ENCODE results near the gene TXN. TPM values are rescaled to one million over a fixed set of nuclear protein-coding genes. Genes with fewer than 3 reads are reported as not detected.

The TXN gene
- total and polyA plus RNA-seq, 9 donors, result 84.4 to 176 (median 117) TPM

DNA sequence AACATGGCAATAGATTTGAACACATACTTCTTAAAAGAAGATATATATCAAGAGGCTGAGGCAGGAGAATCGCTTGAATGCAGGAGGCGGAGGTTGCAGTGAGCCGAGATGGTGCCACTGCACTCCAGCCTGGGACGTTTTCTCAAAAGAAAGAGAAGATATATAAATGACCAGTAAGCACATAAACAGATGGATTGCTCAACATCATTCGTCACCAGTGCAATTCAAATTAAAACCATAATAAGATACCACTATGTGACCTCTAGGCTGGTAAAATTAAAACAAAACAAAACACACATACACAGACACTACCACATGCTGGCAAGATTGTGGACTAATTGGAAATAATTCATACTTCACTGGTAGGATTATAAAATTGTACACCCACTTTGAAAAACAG lies 5.3 kb upstream of the TXN start:
- no peak for DNase-seq
- Histone ChIP-seq H3K27me3 (no peaks in the 10 kb centered on the region), H3K4me3 (no peak overlapping the region), H3K4me1 (ENCODE audit: insufficient read depth) (no peaks in the 10 kb centered on the region), H3K36me3 (no peaks in the 10 kb centered on the region), H3K9me3 (no peaks in the 10 kb centered on the region), H3K27ac (no peak overlapping the region)
- WGBS, 3 donors, result 56 to 68% (median 62%) methylated on average over 5 of the region's 5 CpGs
- intact Hi-C loops (cut with DNase I), result no loop called here
- no peak for TF ChIP-seq EP300 (IDR thresholded peaks at IDR 0.05)
- TF ChIP-seq, protein P1, sequence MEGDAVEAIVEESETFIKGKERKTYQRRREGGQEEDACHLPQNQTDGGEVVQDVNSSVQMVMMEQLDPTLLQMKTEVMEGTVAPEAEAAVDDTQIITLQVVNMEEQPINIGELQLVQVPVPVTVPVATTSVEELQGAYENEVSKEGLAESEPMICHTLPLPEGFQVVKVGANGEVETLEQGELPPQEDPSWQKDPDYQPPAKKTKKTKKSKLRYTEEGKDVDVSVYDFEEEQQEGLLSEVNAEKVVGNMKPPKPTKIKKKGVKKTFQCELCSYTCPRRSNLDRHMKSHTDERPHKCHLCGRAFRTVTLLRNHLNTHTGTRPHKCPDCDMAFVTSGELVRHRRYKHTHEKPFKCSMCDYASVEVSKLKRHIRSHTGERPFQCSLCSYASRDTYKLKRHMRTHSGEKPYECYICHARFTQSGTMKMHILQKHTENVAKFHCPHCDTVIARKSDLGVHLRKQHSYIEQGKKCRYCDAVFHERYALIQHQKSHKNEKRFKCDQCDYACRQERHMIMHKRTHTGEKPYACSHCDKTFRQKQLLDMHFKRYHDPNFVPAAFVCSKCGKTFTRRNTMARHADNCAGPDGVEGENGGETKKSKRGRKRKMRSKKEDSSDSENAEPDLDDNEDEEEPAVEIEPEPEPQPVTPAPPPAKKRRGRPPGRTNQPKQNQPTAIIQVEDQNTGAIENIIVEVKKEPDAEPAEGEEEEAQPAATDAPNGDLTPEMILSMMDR (IDR thresholded peaks at IDR 0.05), result no peak
- no peak for TF ChIP-seq POLR2A (IDR thresholded peaks at IDR 0.05)

DNA sequence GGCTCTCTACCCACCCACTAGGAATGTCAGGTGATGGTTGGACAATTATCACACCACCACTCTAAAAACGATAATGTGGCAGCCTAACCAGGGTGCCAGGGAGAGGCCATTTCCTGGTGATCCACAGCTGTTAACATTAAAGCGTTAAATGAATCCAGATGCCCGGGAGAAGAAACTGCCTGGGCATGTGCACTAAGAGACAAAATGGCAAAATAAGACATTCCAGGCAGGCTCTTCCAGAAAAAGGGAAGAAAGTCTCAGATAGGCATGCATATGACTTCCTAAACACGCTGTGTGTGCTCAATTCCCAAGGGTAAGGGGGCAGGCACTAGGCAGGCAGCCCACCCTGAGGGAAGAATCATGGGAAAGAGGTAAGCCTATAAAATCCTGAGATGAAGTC lies 4.6 kb upstream of the TXN start:
- H3K27me3 ChIP-seq, result no peaks in the 10 kb centered on the region
- intact Hi-C loops (cut with DNase I), result no loop called here
- TF ChIP-seq, protein P1 (IDR thresholded peaks at IDR 0.05), result no peak
- TF ChIP-seq EP300 (IDR thresholded peaks at IDR 0.05) (no peak), POLR2A (IDR thresholded peaks at IDR 0.05) (no peak)
- no peaks in the 10 kb centered on the region for H3K4me1 ChIP-seq (ENCODE audit: insufficient read depth)
- no peaks in the 10 kb centered on the region for H3K9me3 ChIP-seq
- no peaks in the 10 kb centered on the region for H3K36me3 ChIP-seq
- no peak for DNase-seq
- 13 to 27% (median 16%) methylated on average over 4 of the region's 4 CpGs for WGBS, 3 donors
- no peak overlapping the region for H3K4me3 ChIP-seq
- H3K27ac ChIP-seq, result no peak overlapping the region

DNA sequence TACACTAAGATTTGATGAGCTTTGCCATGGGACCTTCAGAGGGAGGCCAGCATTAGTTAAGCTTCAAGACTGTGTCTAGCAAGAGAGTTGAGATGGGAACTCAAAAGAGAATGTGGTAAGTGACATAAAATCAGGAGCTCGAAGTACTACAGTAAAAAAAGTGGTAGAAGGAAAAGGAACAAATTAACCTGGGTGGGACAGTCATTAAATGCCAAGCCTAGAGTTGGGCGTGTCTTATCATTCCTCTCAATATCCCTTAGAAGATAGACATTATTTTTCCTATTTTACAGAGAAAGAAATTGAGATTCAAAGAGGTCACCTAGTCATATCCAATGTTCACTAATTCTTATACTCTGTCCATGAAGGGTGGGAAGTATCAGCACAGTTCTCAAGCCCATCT lies 3.3 kb upstream of the TXN start:
- 92 to 95% (median 93%) methylated on average over 2 of the region's 2 CpGs for WGBS, 3 donors
- TF ChIP-seq EP300 (IDR thresholded peaks at IDR 0.05) (no peak), POLR2A (IDR thresholded peaks at IDR 0.05) (no peak)
- TF ChIP-seq, protein P1 (IDR thresholded peaks at IDR 0.05), result no peak
- intact Hi-C loops (cut with DNase I), result no loop called here
- no peaks in the 10 kb centered on the region for H3K27me3 ChIP-seq
- no peak overlapping the region for H3K4me3 ChIP-seq
- DNase-seq, result no peak
- H3K9me3 ChIP-seq, result no peaks in the 10 kb centered on the region
- H3K36me3 ChIP-seq, result no peaks in the 10 kb centered on the region
- peaks cover 1% of the 10 kb centered on the region for H3K4me1 ChIP-seq (ENCODE audit: insufficient read depth)
- no peak overlapping the region for H3K27ac ChIP-seq

DNA sequence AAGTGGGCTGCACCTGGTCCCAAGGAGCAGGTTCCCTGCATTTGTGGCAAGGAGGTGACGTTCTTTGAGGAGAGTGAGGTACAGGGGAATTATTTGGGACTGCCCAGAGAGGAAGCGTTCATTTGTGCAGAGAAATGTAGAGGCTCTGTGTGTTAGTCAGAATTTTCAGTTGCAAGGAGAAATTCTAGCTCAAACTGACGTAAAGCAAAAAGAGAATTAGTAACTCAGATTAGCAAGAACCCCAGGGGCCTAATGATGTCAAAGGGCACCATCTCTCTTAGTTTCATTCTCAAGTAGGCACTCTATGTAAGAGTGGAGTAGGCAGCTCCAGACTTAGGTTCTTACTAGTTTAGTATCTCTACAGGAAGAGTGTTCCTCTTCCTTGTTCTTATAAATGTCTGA lies 2.4 kb upstream of the TXN start:
- Histone ChIP-seq H3K36me3 (no peaks in the 10 kb centered on the region), H3K27me3 (no peaks in the 10 kb centered on the region), H3K27ac (no peak overlapping the region), H3K9me3 (no peaks in the 10 kb centered on the region), H3K4me1 (ENCODE audit: insufficient read depth) (peaks cover 3% of the 10 kb centered on the region), H3K4me3 (no peak overlapping the region)
- DNase-seq, result no peak
- TF ChIP-seq EP300 (IDR thresholded peaks at IDR 0.05) (no peak), POLR2A (IDR thresholded peaks at IDR 0.05) (no peak)
- TF ChIP-seq, protein P1 (IDR thresholded peaks at IDR 0.05), result no peak
- WGBS, 3 donors, result 89 to 96% (median 95%) methylated on average over 3 of the region's 3 CpGs
- intact Hi-C loops (cut with DNase I), result no loop called here

DNA sequence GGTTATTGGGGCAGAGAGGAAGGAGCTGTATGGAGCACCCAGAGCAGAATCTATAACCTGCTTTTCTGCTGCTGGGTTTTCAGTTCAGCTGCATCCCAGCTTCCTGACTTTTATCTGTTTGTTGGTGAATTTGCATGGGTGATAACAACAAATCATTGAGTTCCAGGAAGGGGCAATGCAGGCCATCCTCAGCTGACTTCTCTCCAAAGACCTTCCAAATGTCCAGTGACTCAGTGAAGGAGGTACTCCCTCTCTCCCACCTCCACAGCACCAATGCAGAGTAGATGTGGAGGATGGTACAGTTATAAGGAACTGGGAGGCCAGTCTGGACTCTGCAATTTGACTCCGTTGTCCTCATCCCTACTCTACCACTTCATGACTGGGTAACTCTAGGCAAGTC lies 1.6 kb upstream of the TXN start:
- no peaks in the 10 kb centered on the region for H3K27me3 ChIP-seq
- no peak for TF ChIP-seq EP300 (IDR thresholded peaks at IDR 0.05)
- no peak for TF ChIP-seq POLR2A (IDR thresholded peaks at IDR 0.05)
- TF ChIP-seq, protein P1 (IDR thresholded peaks at IDR 0.05), result no peak
- intact Hi-C loops (cut with DNase I), result no loop called here
- no peaks in the 10 kb centered on the region for H3K9me3 ChIP-seq
- no peak for DNase-seq
- peak overlapping the region in 1 of 2 donors; percentile 93 for H3K27ac ChIP-seq
- H3K36me3 ChIP-seq, result no peaks in the 10 kb centered on the region
- H3K4me3 ChIP-seq, result no peak overlapping the region
- WGBS, 3 donors, result 83 to 95% (median 90%) methylated on average over 1 of the region's 1 CpG
- peaks cover 4% of the 10 kb centered on the region for H3K4me1 ChIP-seq (ENCODE audit: insufficient read depth)
